ENCODE results near the gene MTHFD1L.

Gene MTHFD1L

GRCh38 chr6:150939399-150939798 is 73.9 kb downstream of the MTHFD1L start:
- Histone ChIP-seq H3K9ac (ENCODE audit: low read depth, low read length) (no peak overlapping the region), H3K4me1 (ENCODE audit: control insufficient read depth, insufficient read depth, low read length) (peaks cover 4% of the 10 kb centered on the region)

GRCh38 chr6:150940941-150941340 is 75.4 kb downstream of the MTHFD1L start:
- Histone ChIP-seq H3K4me3 (ENCODE audit: low read length) (no peak overlapping the region), H3K4me1 (ENCODE audit: control insufficient read depth, insufficient read depth, low read length) (no peaks in the 10 kb centered on the region), H3K36me3 (ENCODE audit: insufficient read depth, low read length) (peaks cover 44% of the 10 kb centered on the region), H3K9me3 (replicated peaks; ENCODE audit: low read length) (no peaks in the 10 kb centered on the region), H3K27me3 (ENCODE audit: control insufficient read depth, insufficient read depth, low read length) (no peaks in the 10 kb centered on the region), H3K4me2 (ENCODE audit: low read length) (no peak overlapping the region), H3K9ac (ENCODE audit: low read depth, low read length) (no peak overlapping the region)

More at GRCh38 chr6:150939399-150939798, 73.9 kb downstream of the MTHFD1L start:
- Histone ChIP-seq H3K27me3 (ENCODE audit: control insufficient read depth, insufficient read depth, low read length) (no peaks in the 10 kb centered on the region), H3K4me3 (ENCODE audit: low read length) (no peak overlapping the region), H3K9me3 (replicated peaks; ENCODE audit: low read length) (no peaks in the 10 kb centered on the region), H3K4me2 (ENCODE audit: low read length) (no peak overlapping the region), H3K36me3 (ENCODE audit: insufficient read depth, low read length) (peaks cover 33% of the 10 kb centered on the region)

GRCh38 chr6:150949526-150949925 is 84.0 kb downstream of the MTHFD1L start:
- Histone ChIP-seq H3K4me3 (ENCODE audit: low read length) (no peak overlapping the region), H3K4me1 (ENCODE audit: control insufficient read depth, insufficient read depth, low read length) (peaks cover 4% of the 10 kb centered on the region), H3K36me3 (ENCODE audit: insufficient read depth, low read length) (peaks cover 50% of the 10 kb centered on the region), H3K9ac (ENCODE audit: low read depth, low read length) (no peak overlapping the region), H3K27me3 (ENCODE audit: control insufficient read depth, insufficient read depth, low read length) (no peaks in the 10 kb centered on the region), H3K9me3 (replicated peaks; ENCODE audit: low read length) (no peaks in the 10 kb centered on the region), H3K4me2 (ENCODE audit: low read length) (no peak overlapping the region)

DNA sequence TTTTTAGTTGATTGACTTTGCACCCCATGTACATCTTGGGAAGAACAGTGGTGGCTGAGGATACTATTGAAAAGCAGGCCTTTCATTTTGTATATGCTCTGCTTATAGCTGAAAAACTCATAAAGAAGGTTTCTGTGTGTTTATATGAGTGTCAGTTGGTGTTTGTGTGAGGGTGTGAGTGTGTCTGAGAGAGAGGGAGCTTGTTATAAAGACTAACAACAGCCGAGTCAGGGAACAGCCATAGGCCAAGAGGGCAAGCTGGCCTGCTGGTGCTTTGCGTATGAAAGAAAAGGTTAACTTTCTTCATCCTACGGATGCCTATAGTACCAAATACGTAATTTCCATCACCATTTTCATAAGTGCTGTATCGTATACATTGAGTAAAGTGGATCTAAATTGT is 88.3 kb downstream of the MTHFD1L start:
- no peak overlapping the region for H3K9ac ChIP-seq (ENCODE audit: low read depth, low read length)
- no peak overlapping the region for H3K4me3 ChIP-seq (ENCODE audit: low read length)
- H3K27me3 ChIP-seq (ENCODE audit: control insufficient read depth, insufficient read depth, low read length) = no peaks in the 10 kb centered on the region
- H3K4me1 ChIP-seq (ENCODE audit: control insufficient read depth, insufficient read depth, low read length) = no peaks in the 10 kb centered on the region
- no peaks in the 10 kb centered on the region for H3K9me3 ChIP-seq (replicated peaks; ENCODE audit: low read length)
- H3K36me3 ChIP-seq (ENCODE audit: insufficient read depth, low read length) = peaks cover 36% of the 10 kb centered on the region
- H3K4me2 ChIP-seq (ENCODE audit: low read length) = no peak overlapping the region

GRCh38 chr6:150959166-150959565 is 93.7 kb downstream of the MTHFD1L start:
- no peak overlapping the region for H3K4me2 ChIP-seq (ENCODE audit: low read length)
- peaks cover 28% of the 10 kb centered on the region for H3K36me3 ChIP-seq (ENCODE audit: insufficient read depth, low read length)
- no peaks in the 10 kb centered on the region for H3K4me1 ChIP-seq (ENCODE audit: control insufficient read depth, insufficient read depth, low read length)
- H3K9me3 ChIP-seq (replicated peaks; ENCODE audit: low read length) = no peaks in the 10 kb centered on the region
- no peak overlapping the region for H3K9ac ChIP-seq (ENCODE audit: low read depth, low read length)
- no peaks in the 10 kb centered on the region for H3K27me3 ChIP-seq (ENCODE audit: control insufficient read depth, insufficient read depth, low read length)
- H3K4me3 ChIP-seq (ENCODE audit: low read length) = no peak overlapping the region

- peaks cover 47% of the 10 kb centered on the region for H3K36me3 ChIP-seq (ENCODE audit: insufficient read depth, low read length)
- H3K27me3 ChIP-seq (ENCODE audit: control insufficient read depth, insufficient read depth, low read length) = no peaks in the 10 kb centered on the region
- no peaks in the 10 kb centered on the region for H3K9me3 ChIP-seq (replicated peaks; ENCODE audit: low read length)
- H3K4me3 ChIP-seq (ENCODE audit: low read length) = no peak overlapping the region
- no peaks in the 10 kb centered on the region for H3K4me1 ChIP-seq (ENCODE audit: control insufficient read depth, insufficient read depth, low read length)
- no peak overlapping the region for H3K4me2 ChIP-seq (ENCODE audit: low read length)
- H3K9ac ChIP-seq (ENCODE audit: low read depth, low read length) = no peak overlapping the region
These were observed 96.9 kb downstream of the MTHFD1L start for GRCh38 chr6:150962436-150962835.

- Histone ChIP-seq H3K9me3 (replicated peaks; ENCODE audit: low read length) (no peaks in the 10 kb centered on the region), H3K4me2 (ENCODE audit: low read length) (no peak overlapping the region), H3K9ac (ENCODE audit: low read depth, low read length) (no peak overlapping the region), H3K4me3 (ENCODE audit: low read length) (no peak overlapping the region), H3K27me3 (ENCODE audit: control insufficient read depth, insufficient read depth, low read length) (no peaks in the 10 kb centered on the region), H3K36me3 (ENCODE audit: insufficient read depth, low read length) (peaks cover 41% of the 10 kb centered on the region), H3K4me1 (ENCODE audit: control insufficient read depth, insufficient read depth, low read length) (no peaks in the 10 kb centered on the region)
These were observed 99.3 kb downstream of the MTHFD1L start for GRCh38 chr6:150964765-150965164.

- H3K36me3 ChIP-seq (ENCODE audit: insufficient read depth, low read length) = peaks cover 29% of the 10 kb centered on the region
These were observed 101.3 kb downstream of the MTHFD1L start for GRCh38 chr6:150966786-150967185.

GRCh38 chr6:150967381-150967780 is 101.9 kb downstream of the MTHFD1L start:
- H3K4me2 ChIP-seq (ENCODE audit: low read length) = no peak overlapping the region
- H3K4me3 ChIP-seq (ENCODE audit: low read length) = no peak overlapping the region
- H3K27me3 ChIP-seq (ENCODE audit: control insufficient read depth, insufficient read depth, low read length) = no peaks in the 10 kb centered on the region
- peaks cover 33% of the 10 kb centered on the region for H3K36me3 ChIP-seq (ENCODE audit: insufficient read depth, low read length)
- H3K9me3 ChIP-seq (replicated peaks; ENCODE audit: low read length) = no peaks in the 10 kb centered on the region
- no peaks in the 10 kb centered on the region for H3K4me1 ChIP-seq (ENCODE audit: control insufficient read depth, insufficient read depth, low read length)
- no peak overlapping the region for H3K9ac ChIP-seq (ENCODE audit: low read depth, low read length)

More at GRCh38 chr6:150966786-150967185, 101.3 kb downstream of the MTHFD1L start:
- Histone ChIP-seq H3K4me1 (ENCODE audit: control insufficient read depth, insufficient read depth, low read length) (no peaks in the 10 kb centered on the region), H3K4me3 (ENCODE audit: low read length) (no peak overlapping the region), H3K9me3 (replicated peaks; ENCODE audit: low read length) (no peaks in the 10 kb centered on the region), H3K27me3 (ENCODE audit: control insufficient read depth, insufficient read depth, low read length) (no peaks in the 10 kb centered on the region), H3K4me2 (ENCODE audit: low read length) (no peak overlapping the region), H3K9ac (ENCODE audit: low read depth, low read length) (no peak overlapping the region)

- no peak overlapping the region for H3K4me2 ChIP-seq (ENCODE audit: low read length)
- H3K4me3 ChIP-seq (ENCODE audit: low read length) = no peak overlapping the region
- no peaks in the 10 kb centered on the region for H3K9me3 ChIP-seq (replicated peaks; ENCODE audit: low read length)
- H3K4me1 ChIP-seq (ENCODE audit: control insufficient read depth, insufficient read depth, low read length) = no peaks in the 10 kb centered on the region
- H3K9ac ChIP-seq (ENCODE audit: low read depth, low read length) = no peak overlapping the region
- peaks cover 34% of the 10 kb centered on the region for H3K36me3 ChIP-seq (ENCODE audit: insufficient read depth, low read length)
- no peaks in the 10 kb centered on the region for H3K27me3 ChIP-seq (ENCODE audit: control insufficient read depth, insufficient read depth, low read length)
These were observed 102.4 kb downstream of the MTHFD1L start for GRCh38 chr6:150967910-150968309.

DNA sequence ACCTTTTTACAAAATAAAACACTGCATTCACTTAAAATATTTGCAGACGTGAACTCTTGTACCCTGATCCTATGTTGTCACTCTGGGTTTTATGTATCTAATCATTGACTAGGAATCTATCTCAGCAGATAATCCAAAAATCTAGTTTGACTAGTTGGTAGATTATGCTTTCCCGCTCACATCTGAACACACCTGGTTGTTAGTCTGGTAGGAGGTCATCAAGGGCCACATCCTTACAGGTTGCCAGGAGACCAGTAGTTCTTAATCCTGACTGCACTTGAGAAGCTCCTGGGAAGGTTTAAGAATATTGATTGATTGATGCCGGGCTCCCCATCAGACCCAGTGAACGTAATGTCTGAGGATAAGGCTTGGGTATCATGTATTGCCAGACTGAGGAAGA is 104.4 kb downstream of the MTHFD1L start:
- Histone ChIP-seq H3K36me3 (ENCODE audit: insufficient read depth, low read length) (peaks cover 41% of the 10 kb centered on the region), H3K27me3 (ENCODE audit: control insufficient read depth, insufficient read depth, low read length) (no peaks in the 10 kb centered on the region), H3K9me3 (replicated peaks; ENCODE audit: low read length) (no peaks in the 10 kb centered on the region), H3K4me1 (ENCODE audit: control insufficient read depth, insufficient read depth, low read length) (no peaks in the 10 kb centered on the region), H3K9ac (ENCODE audit: low read depth, low read length) (no peak overlapping the region), H3K4me2 (ENCODE audit: low read length) (no peak overlapping the region), H3K4me3 (ENCODE audit: low read length) (no peak overlapping the region)

GRCh38 chr6:150971219-150971618 is 105.7 kb downstream of the MTHFD1L start:
- Histone ChIP-seq H3K4me3 (ENCODE audit: low read length) (no peak overlapping the region), H3K4me1 (ENCODE audit: control insufficient read depth, insufficient read depth, low read length) (no peaks in the 10 kb centered on the region), H3K27me3 (ENCODE audit: control insufficient read depth, insufficient read depth, low read length) (no peaks in the 10 kb centered on the region), H3K9ac (ENCODE audit: low read depth, low read length) (no peak overlapping the region), H3K36me3 (ENCODE audit: insufficient read depth, low read length) (peaks cover 39% of the 10 kb centered on the region), H3K4me2 (ENCODE audit: low read length) (no peak overlapping the region), H3K9me3 (replicated peaks; ENCODE audit: low read length) (no peaks in the 10 kb centered on the region)

Measured in skeletal muscle satellite cell (primary cell).